Smooth muscle cell (in vitro differentiated cells): ENCODE measurements around the gene ZBTB5. TPM values are rescaled to one million over a fixed set of nuclear protein-coding genes. Genes with fewer than 3 reads are reported as not detected.
"Not testable (repeated sequence)": the region's sequence is repeated elsewhere in the genome, so short reads cannot be mapped to it uniquely, and the experiment has no call there.

Experiments used
- DNase-seq: peaks from one replicate; lab custom pipeline; 2025; ENCODE audit not compliant: unreplicated experiment; lab: John Stamatoyannopoulos, UW
- H2AFZ ChIP-seq: fragments of 200-600 bp; sonication (generic); 2 replicates; pipeline ENCODE4 v1.6.0; 2016; ENCODE audit warnings: antibody characterized with exemption, low read depth, mild to moderate bottlenecking
- H3F3A ChIP-seq: fragments of 200-600 bp; sonication (generic); 2 replicates; pipeline ENCODE4 v1.6.0; 2017; ENCODE audit warnings: antibody characterized with exemption, low read depth
- H3K27ac ChIP-seq: fragments of 200-600 bp; sonication (generic); 2 replicates; pipeline ENCODE4 v1.5.1; 2016; ENCODE audit warnings: low read depth, mild to moderate bottlenecking
- H3K27me3 ChIP-seq: fragments of 200-600 bp; sonication (generic); 2 replicates; pipeline ENCODE4 v1.6.1; 2016; ENCODE audit warnings: low read depth, mild to moderate bottlenecking
- H3K36me3 ChIP-seq: fragments of 200-600 bp; sonication (generic); 2 replicates; pipeline ENCODE4 v1.5.1; 2016; ENCODE audit warnings: low read depth
- H3K4me1 ChIP-seq: fragments of 200-600 bp; sonication (generic); 2 replicates; pipeline ENCODE4 v1.5.1; 2016; ENCODE audit warnings: low read depth
- H3K4me2 ChIP-seq: fragments of 200-600 bp; sonication (generic); 2 replicates; pipeline ENCODE4 v1.6.0; 2016; ENCODE audit warnings: mild to moderate bottlenecking
- H3K4me3 ChIP-seq: fragments of 200-600 bp; sonication (generic); 2 replicates; pipeline ENCODE4 v1.5.1; 2016; ENCODE audit warnings: mild to moderate bottlenecking
- H3K79me2 ChIP-seq: fragments of 200-600 bp; sonication (generic); 2 replicates; pipeline ENCODE4 v1.6.0; 2016; ENCODE audit warnings: low read depth, mild to moderate bottlenecking
- H3K9ac ChIP-seq: fragments of 200-600 bp; sonication (generic); 2 replicates; pipeline ENCODE4 v1.6.0; 2016; ENCODE audit warnings: low read depth
- H3K9me3 ChIP-seq: fragments of 200-600 bp; sonication (generic); replicated peaks from 2 replicates; pipeline ENCODE4 v1.5.1; 2016; ENCODE audit warnings: low read depth
- H4K20me1 ChIP-seq: fragments of 200-600 bp; sonication (generic); 2 replicates; pipeline ENCODE4 v1.6.0; 2016; ENCODE audit warnings: low read depth
- WGBS: methylation state at CpG from one replicate; pipeline ENCODE4 v1.1.7; 2016; ENCODE audit warnings: low lambda C conversion rate; 5-methylcytosine and 5-hydroxymethylcytosine counted together
- polyA plus RNA-seq: library from polyadenylated mRNA; unstranded; fragments of >200 nt; fragmentation: Nextera tagmentation; extraction: Ambion mirVana; gene quantifications from 2 replicates; pipeline ENCODE4 v1.2.1, GENCODE V29; 2016
- total RNA-seq: library from RNA; depleted of rRNA; stranded (reverse); fragments of >200 nt; gene quantifications from 2 replicates; pipeline ENCODE4 v1.2.3, GENCODE V29; 2014
- TF ChIP-seq, protein P1 (sequence below): fragments of 200-600 bp; sonication (generic); IDR thresholded peaks from 2 replicates; pipeline ENCODE4 v1.5.1; 2017; ENCODE audit warnings: borderline replicate concordance, mild to moderate bottlenecking, antibody characterized with exemption; ENCODE audit not compliant: insufficient read depth, poor library complexity, severe bottlenecking

The ZBTB5 gene
- total and polyA plus RNA-seq, 2 experiments from 2014 or later, result 4.3 to 21.8 TPM

DNA sequence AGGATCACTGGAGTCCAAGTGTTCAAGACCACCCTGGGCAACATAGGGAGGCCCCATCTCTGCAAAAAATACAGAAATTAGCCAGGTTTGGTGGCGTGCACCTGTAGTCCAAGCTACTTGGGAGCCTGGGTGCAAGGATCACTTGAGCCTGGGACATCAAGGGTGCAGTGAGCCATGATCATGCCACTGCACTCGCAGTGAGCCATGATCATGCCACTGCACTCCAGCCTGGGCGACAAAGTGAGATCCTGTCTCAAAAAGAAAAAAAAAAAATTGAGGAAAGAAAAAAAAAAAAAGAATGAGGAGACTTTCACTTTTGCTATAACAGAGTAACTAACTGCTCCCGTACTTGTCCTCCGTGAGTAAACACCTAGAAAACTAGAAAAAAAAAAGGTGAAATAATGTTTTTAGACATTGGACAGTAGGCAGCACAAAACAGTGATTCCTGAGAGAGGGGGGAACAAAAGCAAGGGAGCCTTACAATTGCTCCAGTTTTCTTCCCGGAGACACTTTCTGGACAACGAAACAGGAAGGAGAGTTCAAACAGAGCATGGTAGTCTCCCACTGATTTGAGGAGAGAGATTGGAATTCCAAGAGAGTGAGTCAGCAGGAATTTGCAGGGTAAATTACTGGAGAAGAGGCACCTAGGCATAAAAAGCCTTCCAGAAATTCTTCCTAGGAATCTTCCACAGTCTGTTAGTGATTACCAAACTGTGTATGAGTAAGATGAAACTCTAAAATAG lies 6.9 kb upstream of the ZBTB5 start:
- TF ChIP-seq, protein P1, sequence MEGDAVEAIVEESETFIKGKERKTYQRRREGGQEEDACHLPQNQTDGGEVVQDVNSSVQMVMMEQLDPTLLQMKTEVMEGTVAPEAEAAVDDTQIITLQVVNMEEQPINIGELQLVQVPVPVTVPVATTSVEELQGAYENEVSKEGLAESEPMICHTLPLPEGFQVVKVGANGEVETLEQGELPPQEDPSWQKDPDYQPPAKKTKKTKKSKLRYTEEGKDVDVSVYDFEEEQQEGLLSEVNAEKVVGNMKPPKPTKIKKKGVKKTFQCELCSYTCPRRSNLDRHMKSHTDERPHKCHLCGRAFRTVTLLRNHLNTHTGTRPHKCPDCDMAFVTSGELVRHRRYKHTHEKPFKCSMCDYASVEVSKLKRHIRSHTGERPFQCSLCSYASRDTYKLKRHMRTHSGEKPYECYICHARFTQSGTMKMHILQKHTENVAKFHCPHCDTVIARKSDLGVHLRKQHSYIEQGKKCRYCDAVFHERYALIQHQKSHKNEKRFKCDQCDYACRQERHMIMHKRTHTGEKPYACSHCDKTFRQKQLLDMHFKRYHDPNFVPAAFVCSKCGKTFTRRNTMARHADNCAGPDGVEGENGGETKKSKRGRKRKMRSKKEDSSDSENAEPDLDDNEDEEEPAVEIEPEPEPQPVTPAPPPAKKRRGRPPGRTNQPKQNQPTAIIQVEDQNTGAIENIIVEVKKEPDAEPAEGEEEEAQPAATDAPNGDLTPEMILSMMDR, result no peak
- H3K27ac ChIP-seq, result peak overlapping the region; percentile 89
- H3K79me2 ChIP-seq, result no peaks in the 10 kb centered on the region
- DNase-seq, result no peak
- no peaks in the 10 kb centered on the region for H3K27me3 ChIP-seq
- no peaks in the 10 kb centered on the region for H3K36me3 ChIP-seq
- H3K4me1 ChIP-seq, result peaks cover 11% of the 10 kb centered on the region
- peak overlapping the region; percentile 70 for H3K9ac ChIP-seq
- WGBS, result 27% methylated on average over 7 of the region's 7 CpGs
- peak overlapping the region; percentile 75 for H2AFZ ChIP-seq
- H3F3A ChIP-seq, result peaks cover 17% of the 10 kb centered on the region
- peak overlapping the region; percentile 46 for H3K4me3 ChIP-seq
- H3K4me2 ChIP-seq, result peak overlapping the region; percentile 80
- no peaks in the 10 kb centered on the region for H3K9me3 ChIP-seq
- no peaks in the 10 kb centered on the region for H4K20me1 ChIP-seq

DNA sequence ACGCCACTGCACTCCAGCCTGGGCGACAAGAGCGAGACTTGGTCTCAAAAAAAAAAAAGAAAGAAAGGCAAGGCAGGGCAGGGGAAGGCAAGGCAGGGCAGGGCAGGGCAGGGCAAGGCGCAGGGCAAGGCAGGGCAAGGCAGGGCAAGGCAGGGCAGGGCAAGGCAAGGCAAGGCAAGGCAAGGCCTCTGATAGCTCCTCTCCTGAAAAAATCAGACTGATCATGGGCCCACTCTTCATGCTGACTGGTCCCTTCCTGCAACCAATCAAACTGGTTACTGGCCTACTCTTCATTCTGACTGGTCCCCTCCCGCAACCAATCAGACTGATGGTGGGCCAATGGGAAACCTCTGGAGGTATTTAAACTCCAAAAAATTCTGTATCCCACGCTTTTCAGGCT lies 3.4 kb upstream of the ZBTB5 start:
- Histone ChIP-seq H3F3A (peaks cover 21% of the 10 kb centered on the region), H4K20me1 (peaks cover 6% of the 10 kb centered on the region), H3K36me3 (no peaks in the 10 kb centered on the region), H3K4me3 (no peak overlapping the region), H3K27me3 (no peaks in the 10 kb centered on the region), H2AFZ (no peak overlapping the region), H3K79me2 (peaks cover 9% of the 10 kb centered on the region), H3K4me1 (peaks cover 18% of the 10 kb centered on the region), H3K27ac (no peak overlapping the region), H3K9ac (no peak overlapping the region), H3K9me3 (no peaks in the 10 kb centered on the region), H3K4me2 (no peak overlapping the region)
- no peak for DNase-seq
- WGBS, result 82% methylated on average over 5 of the region's 6 CpGs
- TF ChIP-seq, protein P1, result no peak

GRCh38 chr9:37467530-37467929 lies 2.3 kb upstream of the ZBTB5 start:
- not testable (repeated sequence) for H3K9ac ChIP-seq, H3K27ac ChIP-seq, DNase-seq, H2AFZ ChIP-seq, H3K27me3 ChIP-seq, H3K36me3 ChIP-seq, H3K4me3 ChIP-seq, H3K4me2 ChIP-seq, H3K9me3 ChIP-seq
- WGBS, result 96% methylated on average over 17 of the region's 17 CpGs
- Histone ChIP-seq H3F3A (peaks cover 14% of the 10 kb centered on the region), H4K20me1 (peaks cover 17% of the 10 kb centered on the region), H3K4me1 (peaks cover 24% of the 10 kb centered on the region), H3K79me2 (peaks cover 20% of the 10 kb centered on the region)

- H3K4me1 ChIP-seq, result peaks cover 15% of the 10 kb centered on the region
- no peaks in the 10 kb centered on the region for H3K27me3 ChIP-seq
- peak overlapping the region; percentile 99 for H3K27ac ChIP-seq
- WGBS, result under 1% methylated on average over 45 of the region's 47 CpGs
- TF ChIP-seq, protein P1, result no peak
- peak overlapping the region; percentile 60 for H3K4me3 ChIP-seq
- peaks cover 7% of the 10 kb centered on the region for H3F3A ChIP-seq
- H3K36me3 ChIP-seq, result no peaks in the 10 kb centered on the region
- peak; percentile 73 for DNase-seq
- H3K9me3 ChIP-seq, result no peaks in the 10 kb centered on the region
- peak overlapping the region; percentile 84 for H3K4me2 ChIP-seq
- peak overlapping the region; percentile 53 for H3K9ac ChIP-seq
- peaks cover 30% of the 10 kb centered on the region for H4K20me1 ChIP-seq
- peak overlapping the region; percentile 87 for H2AFZ ChIP-seq
- H3K79me2 ChIP-seq, result peaks cover 33% of the 10 kb centered on the region
Measured at GRCh38 chr9:37466037-37466709, 923 bp upstream of the ZBTB5 start.
